Liver (tissue), 9 donors: ENCODE data around the gene RAMAC. TPM values are rescaled to one million over a fixed set of nuclear protein-coding genes. Genes with fewer than 3 reads are reported as not detected.

Experiments used
- DNase-seq: peaks from one replicate; pipeline ENCODE4 v3.0.0-alpha.2; 2017; ENCODE audit warnings: low spot score
- H3K27ac ChIP-seq, 2 donors: one replicate each; pipeline ENCODE4 v1.7.0; 2013; ENCODE audit warnings: inconsistent platforms in 2 of 2, low read length in 2 of 2, control low read depth in 1 of 2, low read depth in 1 of 2, mild to moderate bottlenecking in 1 of 2
- H3K27me3 ChIP-seq, 4 donors: one replicate each; pipeline versions ENCODE4 v1.6.1 to v1.7.0; 2013; ENCODE audit warnings: low read length in 3 of 4, inconsistent platforms in 1 of 4, mild to moderate bottlenecking in 1 of 4, moderate library complexity in 1 of 4; ENCODE audit not compliant: control insufficient read depth in 4 of 4, insufficient read depth in 4 of 4
- H3K36me3 ChIP-seq, 4 donors: one replicate each; pipeline versions ENCODE4 v1.6.1 to v1.7.0; 2013; ENCODE audit warnings: low read length in 3 of 4, mild to moderate bottlenecking in 3 of 4, low read depth in 1 of 4, moderate library complexity in 1 of 4; ENCODE audit not compliant: control insufficient read depth in 4 of 4, insufficient read depth in 3 of 4
- H3K4me1 ChIP-seq, 4 donors: one replicate each; pipeline versions ENCODE4 v1.6.1 to v1.7.0; 2013; ENCODE audit warnings: low read length in 3 of 4, mild to moderate bottlenecking in 3 of 4, moderate library complexity in 1 of 4; ENCODE audit not compliant: control insufficient read depth in 4 of 4, insufficient read depth in 4 of 4
- H3K4me3 ChIP-seq, 3 donors: one replicate each; pipeline versions ENCODE4 v1.6.1 to v1.7.0; 2013; ENCODE audit warnings: low read length in 3 of 3, control low read depth in 1 of 3, low read depth in 1 of 3, mild to moderate bottlenecking in 1 of 3
- H3K9ac ChIP-seq, 2 donors: one replicate each; pipeline ENCODE4 v1.7.0; 2013; ENCODE audit warnings: low read length in 2 of 2, mild to moderate bottlenecking in 2 of 2, moderate library complexity in 2 of 2, control low read depth in 1 of 2, low read depth in 1 of 2
- H3K9me3 ChIP-seq, 4 donors: one replicate each; pipeline versions ENCODE4 v1.6.1 to v1.7.0; 2013; ENCODE audit warnings: low read length in 3 of 4; ENCODE audit not compliant: control insufficient read depth in 4 of 4
- CTCF ChIP-seq: fragments of 150-350 bp; IDR thresholded peaks from 2 replicates; pipeline ENCODE4 v1.5.1; 2017; ENCODE audit warnings: improper control_type of control experiment, low read depth, low read length; ENCODE audit not compliant: missing input control
- EGR1 ChIP-seq, 2 donors: IDR thresholded peaks; 2 replicates each; pipeline ENCODE4 v1.6.1; 2016 to 2018; ENCODE audit warnings: antibody characterized with exemption in 2 of 2, low read depth in 2 of 2
- FOXA2 ChIP-seq: IDR thresholded peaks from 2 replicates; pipeline ENCODE4 v1.6.1; 2016; ENCODE audit warnings: antibody characterized with exemption
- GABPA ChIP-seq, 2 donors: IDR thresholded peaks in 1 of 2; conservative IDR thresholded peaks in 1 of 2; 2 replicates each; pipeline ENCODE4 v1.6.1; 2016; ENCODE audit warnings: antibody characterized with exemption in 2 of 2, mild to moderate bottlenecking in 1 of 2, moderate library complexity in 1 of 2
- HNF4A ChIP-seq, 2 donors: conservative IDR thresholded peaks; 2 replicates each; pipeline ENCODE4 v1.6.1; 2016; ENCODE audit warnings: antibody characterized with exemption in 2 of 2, mild to moderate bottlenecking in 2 of 2
- HNF4G ChIP-seq: IDR thresholded peaks from 2 replicates; pipeline ENCODE4 v1.6.1; 2016; ENCODE audit warnings: antibody characterized with exemption
- JUND ChIP-seq, 2 donors: IDR thresholded peaks; 2 replicates each; pipeline ENCODE4 v1.6.1; 2016; ENCODE audit warnings: antibody characterized with exemption in 2 of 2
- MAX ChIP-seq: IDR thresholded peaks from 2 replicates; pipeline ENCODE4 v1.6.1; 2016; ENCODE audit warnings: antibody characterized with exemption
- NR2F2 ChIP-seq: IDR thresholded peaks from 2 replicates; pipeline ENCODE4 v1.6.1; 2016; ENCODE audit warnings: antibody characterized with exemption
- RAD21 ChIP-seq, 2 donors: IDR thresholded peaks; 2 replicates each; pipeline ENCODE4 v1.6.1; 2016; ENCODE audit warnings: antibody characterized with exemption in 2 of 2, mild to moderate bottlenecking in 2 of 2
- REST ChIP-seq: IDR thresholded peaks from 2 replicates; pipeline ENCODE4 v1.6.1; 2016; ENCODE audit warnings: antibody characterized with exemption, mild to moderate bottlenecking
- RXRA ChIP-seq, 2 donors: IDR thresholded peaks; 2 replicates each; pipeline ENCODE4 v1.6.1; 2017 to 2018; ENCODE audit warnings: antibody characterized with exemption in 2 of 2, mild to moderate bottlenecking in 1 of 2
- TAF1 ChIP-seq: conservative IDR thresholded peaks from 2 replicates; pipeline ENCODE4 v1.6.1; 2016; ENCODE audit warnings: antibody characterized with exemption, mild to moderate bottlenecking
- YY1 ChIP-seq: IDR thresholded peaks from 2 replicates; pipeline ENCODE4 v1.6.1; 2016; ENCODE audit warnings: antibody characterized with exemption, mild to moderate bottlenecking
- WGBS: extraction: QIAGEN DNeasy Blood & Tissue Kit; methylation state at CpG from one replicate; pipeline ENCODE4 v1.1.7; 2013; 5-methylcytosine and 5-hydroxymethylcytosine counted together
- polyA plus RNA-seq, 2 donors: library from polyadenylated mRNA; stranded (reverse) in 1 of 2; unstranded in 1 of 2; fragments of 200-250 nt in 1 of 2; fragments of >200 nt in 1 of 2; fragmentation: Nextera tagmentation in 1 of 2; extraction: Ambion mirVana in 1 of 2; gene quantifications; one replicate each; pipeline versions ENCODE4 v1.2.1 to v1.2.3, GENCODE V29; 2013 to 2015
- total RNA-seq, 2 donors: library from RNA; depleted of rRNA; stranded (reverse); fragments of >200 nt; gene quantifications; one replicate each; pipeline ENCODE4 v1.2.3, GENCODE V29; 2014
- donor health status: healthy.
- donor health status: healthy.
- donor health status: healthy.
- donor health status: healthy.
- donor health status: healthy.

Gene RAMAC
- total and polyA plus RNA-seq, 4 donors, result 10.0 to 26.1 (median 16.6) TPM

- Histone ChIP-seq H3K4me3 (no peak overlapping the region), H3K27me3 (no peaks in the 10 kb centered on the region), H3K27ac (no peak overlapping the region), H3K36me3 (peaks cover 2 to 17% (median 10%) of the 10 kb centered on the region in 4 donors), H3K9ac (no peak overlapping the region), H3K4me1 (peaks cover 0 to 23% (median 13%) of the 10 kb centered on the region in 4 donors), H3K9me3 (no peaks in the 10 kb centered on the region)
- no peak for DNase-seq
- 94% methylated on average over 6 of the region's 6 CpGs for WGBS
- no peak for TF ChIP-seq YY1
- no peak for TF ChIP-seq HNF4A (conservative IDR thresholded peaks at IDR 0.05)
- no peak for TF ChIP-seq JUND (IDR thresholded peaks at IDR 0.05)
- TF ChIP-seq REST, result no peak
- TF ChIP-seq GABPA (IDR thresholded peaks at IDR 0.05 in 1 of 2, conservative IDR thresholded peaks at IDR 0.05 in 1 of 2), result no peak
- TF ChIP-seq RXRA (IDR thresholded peaks at IDR 0.05), result no peak
- no peak for TF ChIP-seq EGR1 (IDR thresholded peaks at IDR 0.05; ENCODE audit: low read depth in 2 of 2)
- no peak for TF ChIP-seq CTCF
Measured at GRCh38 chr15:83012636-83013035, 26.6 kb downstream of the RAMAC start.

GRCh38 chr15:83014205-83014653 is 28.2 kb downstream of the RAMAC start:
- H3K4me3 ChIP-seq, result no peak overlapping the region
- H3K9me3 ChIP-seq, result no peaks in the 10 kb centered on the region
- peaks cover 0 to 23% (median 13%) of the 10 kb centered on the region in 4 donors for H3K4me1 ChIP-seq
- no peaks in the 10 kb centered on the region for H3K27me3 ChIP-seq
- DNase-seq, result no peak
- H3K27ac ChIP-seq, result no peak overlapping the region
- TF ChIP-seq HNF4G, result no peak
- TF ChIP-seq EGR1 (IDR thresholded peaks at IDR 0.05; ENCODE audit: low read depth in 2 of 2), result no peak
- TF ChIP-seq TAF1, result no peak
- TF ChIP-seq MAX, result no peak
- TF ChIP-seq NR2F2, result no peak
- no peak for TF ChIP-seq GABPA (IDR thresholded peaks at IDR 0.05 in 1 of 2, conservative IDR thresholded peaks at IDR 0.05 in 1 of 2)
- TF ChIP-seq FOXA2, result no peak
- TF ChIP-seq RXRA (IDR thresholded peaks at IDR 0.05), result no peak
- no peak for TF ChIP-seq RAD21 (IDR thresholded peaks at IDR 0.05)
- no peak overlapping the region for H3K9ac ChIP-seq
- H3K36me3 ChIP-seq, result peaks cover 0 to 22% (median 8%) of the 10 kb centered on the region in 4 donors
- WGBS, result 79% methylated on average over 5 of the region's 5 CpGs
